HT1080 (cell line): ENCODE data around the gene CCP110. TPM values are rescaled to one million over a fixed set of nuclear protein-coding genes. Genes with fewer than 3 reads are reported as not detected.

Experiments used
- DNase-seq: peaks from one replicate; pipeline ENCODE4 v3.0.0-alpha.2; 2015; ENCODE audit warnings: low read depth
- total RNA-seq: library from RNA; depleted of rRNA; stranded (reverse); fragments of >200 nt; shearing (Covaris generic); gene quantifications from 2 replicates; pipeline ENCODE4 v1.2.3, GENCODE V29; 2014; rRNA removed

The CCP110 gene
- total RNA-seq, 1 experiment from 2014 or later, result 17.4 TPM

- DNase-seq, result peak; percentile 89
These were observed 71.5 kb downstream of the CCP110 start for GRCh38 chr16:19595043-19595767.

- DNase-seq, result no peak
These were observed 75.2 kb downstream of the CCP110 start for GRCh38 chr16:19598805-19599510.

GRCh38 chr16:19599968-19600716, 76.4 kb downstream of the CCP110 start:
- no peak for DNase-seq

- peak; percentile 3 for DNase-seq
These were observed 77.6 kb downstream of the CCP110 start for GRCh38 chr16:19601083-19601976.

Other genes with a start within 250 kb of the CCP110 start
- not detected in 2 replicates for gene CLEC19A, start 238.2 kb upstream of the CCP110 start, total RNA-seq
- not detected in 2 replicates for gene TMC5, start 106.1 kb upstream of the CCP110 start, total RNA-seq
- gene GDE1, start 1.8 kb upstream of the CCP110 start, total RNA-seq, result 34.6 and 45.7 TPM in 2 replicates
- gene VPS35L, start 31.8 kb downstream of the CCP110 start, total RNA-seq, result 18.9 and 25.3 TPM in 2 replicates
- 16.3 and 29.4 TPM in 2 replicates for gene KNOP1, start 194.3 kb downstream of the CCP110 start, total RNA-seq
- 3.1 and 3.2 TPM in 2 replicates for gene IQCK, start 194.3 kb downstream of the CCP110 start, total RNA-seq